BJ (cell line): ENCODE measurements around the gene GAP43. TPM values are rescaled to one million over a fixed set of nuclear protein-coding genes. Genes with fewer than 3 reads are reported as not detected.

ENCODE experiments used
- CTCF ChIA-PET: fragments of 350-600 bp; formaldehyde crosslinking; extraction: SDS; loops from one replicate; lab custom pipeline; 2021; ENCODE audit warnings: antibody characterized with exemption, inconsistent platforms; lab: Yijun Ruan, JAX
- POLR2A ChIA-PET: fragments of 300-600 bp; sonication (Branson Sonifier 250); formaldehyde crosslinking; extraction: SDS; loops from one replicate; lab custom pipeline; 2021; ENCODE audit warnings: antibody characterized with exemption; lab: Charles Lee
- DNase-seq: peaks from one replicate; pipeline ENCODE4 v3.0.0-alpha.2; 2011; ENCODE audit warnings: low read depth
- H3K27me3 ChIP-seq: 2 replicates; pipeline ENCODE4 v1.6.0; 2011; ENCODE audit warnings: low read length; ENCODE audit not compliant: control insufficient read depth, insufficient read depth
- H3K36me3 ChIP-seq: 2 replicates; pipeline ENCODE4 v1.5.1; 2011; ENCODE audit warnings: low read length; ENCODE audit not compliant: control insufficient read depth, insufficient read depth
- H3K4me3 ChIP-seq: 2 replicates; pipeline ENCODE4 v1.5.1; 2011; ENCODE audit warnings: low read depth, mild to moderate bottlenecking, control low read depth, low read length
- polyA plus RNA-seq: library from polyadenylated mRNA; depleted of rRNA; stranded (reverse); fragments of >200 nt; gene quantifications from 2 replicates; pipeline ENCODE4 v1.2.3, GENCODE V29; 2011
- TF ChIP-seq, protein P1 (sequence below): IDR thresholded peaks from 2 replicates; pipeline ENCODE4 v1.5.1; 2011; ENCODE audit warnings: low read depth, mild to moderate bottlenecking, control low read depth, inconsistent platforms, low read length, moderate library complexity; ENCODE audit not compliant: insufficient read depth

Gene GAP43
- polyA plus RNA-seq, 1 experiment = 0.12 TPM

GRCh38 chr3:115627180-115628074 is 4.1 kb downstream of the GAP43 start:
- CTCF ChIA-PET = no interaction called here
- H3K36me3 ChIP-seq = no peaks in the 10 kb centered on the region
- POLR2A ChIA-PET = no interaction called here
- TF ChIP-seq, protein P1, sequence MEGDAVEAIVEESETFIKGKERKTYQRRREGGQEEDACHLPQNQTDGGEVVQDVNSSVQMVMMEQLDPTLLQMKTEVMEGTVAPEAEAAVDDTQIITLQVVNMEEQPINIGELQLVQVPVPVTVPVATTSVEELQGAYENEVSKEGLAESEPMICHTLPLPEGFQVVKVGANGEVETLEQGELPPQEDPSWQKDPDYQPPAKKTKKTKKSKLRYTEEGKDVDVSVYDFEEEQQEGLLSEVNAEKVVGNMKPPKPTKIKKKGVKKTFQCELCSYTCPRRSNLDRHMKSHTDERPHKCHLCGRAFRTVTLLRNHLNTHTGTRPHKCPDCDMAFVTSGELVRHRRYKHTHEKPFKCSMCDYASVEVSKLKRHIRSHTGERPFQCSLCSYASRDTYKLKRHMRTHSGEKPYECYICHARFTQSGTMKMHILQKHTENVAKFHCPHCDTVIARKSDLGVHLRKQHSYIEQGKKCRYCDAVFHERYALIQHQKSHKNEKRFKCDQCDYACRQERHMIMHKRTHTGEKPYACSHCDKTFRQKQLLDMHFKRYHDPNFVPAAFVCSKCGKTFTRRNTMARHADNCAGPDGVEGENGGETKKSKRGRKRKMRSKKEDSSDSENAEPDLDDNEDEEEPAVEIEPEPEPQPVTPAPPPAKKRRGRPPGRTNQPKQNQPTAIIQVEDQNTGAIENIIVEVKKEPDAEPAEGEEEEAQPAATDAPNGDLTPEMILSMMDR = no peak
- H3K4me3 ChIP-seq = no peak overlapping the region
- DNase-seq = no peak
- H3K27me3 ChIP-seq = peaks cover 3% of the 10 kb centered on the region

DNA sequence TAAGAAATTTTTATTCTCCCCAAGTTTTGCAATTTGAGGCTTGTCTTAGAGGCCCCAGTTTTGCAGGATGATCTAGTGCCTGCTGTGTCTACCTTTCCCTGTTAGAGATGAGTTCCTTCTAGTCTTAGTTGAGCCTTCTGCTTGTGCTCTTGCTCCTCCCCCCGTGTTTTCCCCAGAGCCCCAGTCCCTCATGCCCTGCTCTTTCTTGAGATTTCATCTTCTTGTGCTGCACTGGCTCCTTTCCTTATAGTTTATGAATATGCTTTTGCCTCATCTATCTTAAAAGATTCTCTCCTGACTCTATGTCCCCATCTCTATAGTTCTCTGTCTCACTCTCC is 4.7 kb downstream of the GAP43 start:
- Histone ChIP-seq H3K36me3 (no peaks in the 10 kb centered on the region), H3K4me3 (no peak overlapping the region), H3K27me3 (peaks cover 3% of the 10 kb centered on the region)
- POLR2A ChIA-PET = no interaction called here
- CTCF ChIA-PET = no interaction called here
- TF ChIP-seq, protein P1 = no peak
- no peak for DNase-seq

GRCh38 chr3:115630850-115631249 is 7.5 kb downstream of the GAP43 start:
- POLR2A ChIA-PET = no interaction called here
- TF ChIP-seq, protein P1 = no peak
- Histone ChIP-seq H3K27me3 (peaks cover 1% of the 10 kb centered on the region), H3K4me3 (no peak overlapping the region), H3K36me3 (no peaks in the 10 kb centered on the region)
- CTCF ChIA-PET = no interaction called here
- no peak for DNase-seq

DNA sequence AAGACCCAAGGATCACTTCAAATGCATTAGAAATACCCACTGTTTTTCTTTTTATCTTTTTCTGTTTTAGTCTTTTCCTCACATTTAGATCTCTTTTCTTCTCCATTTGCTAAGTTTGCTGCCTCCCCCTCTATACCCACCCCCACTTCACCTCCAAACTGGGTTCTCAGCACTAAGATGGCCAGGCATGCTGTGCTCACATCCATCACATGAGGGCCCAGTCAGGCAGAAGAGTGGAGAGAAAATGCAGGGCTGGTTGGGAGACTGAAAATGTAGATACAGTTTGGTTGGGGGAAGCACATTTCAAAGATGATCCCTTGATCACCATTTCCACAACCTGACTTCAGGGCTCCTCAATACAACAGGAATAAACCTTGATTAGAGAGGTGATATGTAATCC is 8.7 kb downstream of the GAP43 start:
- POLR2A ChIA-PET = no interaction called here
- DNase-seq = no peak
- CTCF ChIA-PET = no interaction called here
- H3K36me3 ChIP-seq = no peaks in the 10 kb centered on the region
- H3K4me3 ChIP-seq = no peak overlapping the region
- no peaks in the 10 kb centered on the region; the same call in none of the 2 replicates for H3K27me3 ChIP-seq
- TF ChIP-seq, protein P1 = no peak

DNA sequence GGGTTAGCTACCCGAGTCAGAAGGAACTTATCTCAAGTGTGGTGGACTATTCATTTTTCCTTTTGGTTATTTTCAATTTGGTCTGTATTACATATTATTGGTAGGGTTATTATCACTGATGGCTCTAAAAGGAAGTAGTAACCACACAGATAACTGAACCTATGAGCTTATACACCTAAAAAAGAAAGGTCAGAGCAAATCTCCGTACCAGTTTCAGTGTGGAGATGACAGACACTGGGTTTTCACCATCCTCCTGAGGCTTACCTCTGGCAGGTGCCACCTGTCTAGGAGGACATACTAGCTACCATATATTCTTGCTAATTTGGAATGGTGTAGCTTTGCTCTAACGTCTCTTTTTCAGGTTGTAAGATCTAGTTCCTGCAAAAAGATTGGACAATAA is 10.2 kb downstream of the GAP43 start:
- CTCF ChIA-PET = no interaction called here
- no peak overlapping the region for H3K4me3 ChIP-seq
- TF ChIP-seq, protein P1 = no peak
- no peaks in the 10 kb centered on the region; the same call in 1 of the 2 replicates for H3K27me3 ChIP-seq
- POLR2A ChIA-PET = no interaction called here
- H3K36me3 ChIP-seq = no peaks in the 10 kb centered on the region
- no peak for DNase-seq
